ELR (cell line): Measurements from ENCODE around the gene HNRNPU.

Experiments used
- DNase-seq: peaks from one replicate; pipeline ENCODE4 v3.0.0-alpha.2; 2015; ENCODE audit warnings: low read depth

Gene HNRNPU

GRCh38 chr1:244862699-244863490 is 1.4 kb downstream of the HNRNPU start:
- DNase-seq = peak; percentile 96

- DNase-seq = peak; percentile 25
Observed at GRCh38 chr1:244862354-244862698, 2.0 kb downstream of the HNRNPU start.

- peak; percentile 18 for DNase-seq
Observed at GRCh38 chr1:244861683-244862082, 2.7 kb downstream of the HNRNPU start.

- DNase-seq = no peak
Observed at GRCh38 chr1:244860914-244861610, 3.3 kb downstream of the HNRNPU start.

GRCh38 chr1:244860078-244860477 is 4.3 kb downstream of the HNRNPU start:
- no peak for DNase-seq

- DNase-seq = no peak
Observed at GRCh38 chr1:244858357-244858756, 6.0 kb downstream of the HNRNPU start.

- DNase-seq = no peak
Observed at GRCh38 chr1:244857761-244858160, 6.6 kb downstream of the HNRNPU start.

- DNase-seq = no peak
Observed at GRCh38 chr1:244854865-244855578, 9.3 kb downstream of the HNRNPU start.

- no peak for DNase-seq
Observed at GRCh38 chr1:244854166-244854565, 10.2 kb downstream of the HNRNPU start.

- no peak for DNase-seq
Observed at GRCh38 chr1:244852694-244853093, 11.6 kb downstream of the HNRNPU start.

- no peak for DNase-seq
Observed at GRCh38 chr1:244851546-244852231, 12.7 kb downstream of the HNRNPU start.

- no peak for DNase-seq
Observed at GRCh38 chr1:244850896-244851295, 13.4 kb downstream of the HNRNPU start.

GRCh38 chr1:244850099-244850852 is 14.1 kb downstream of the HNRNPU start:
- no peak for DNase-seq

- DNase-seq = no peak
Observed at GRCh38 chr1:244849189-244849866, 15.0 kb downstream of the HNRNPU start.

GRCh38 chr1:244846653-244847052 is 17.7 kb downstream of the HNRNPU start:
- no peak for DNase-seq

- no peak for DNase-seq
Observed at GRCh38 chr1:244844155-244845121, 19.9 kb downstream of the HNRNPU start.

- DNase-seq = no peak
Observed at GRCh38 chr1:244843148-244843978, 21.0 kb downstream of the HNRNPU start.

- no peak for DNase-seq
Observed at GRCh38 chr1:244841273-244841927, 22.9 kb downstream of the HNRNPU start.
